Duodenal mucosa (tissue), 2 donors: ENCODE measurements around the gene TEX101.
"Not testable (repeated sequence)": the region's sequence is repeated elsewhere in the genome, so short reads cannot be mapped to it uniquely, and the experiment has no call there.

Experiments
- H3K27ac ChIP-seq: one replicate; pipeline ENCODE4 v1.7.0; 2013; ENCODE audit warnings: low read depth, low read length
- H3K27me3 ChIP-seq, 2 donors: one replicate each; pipeline ENCODE4 v1.7.0; 2013; ENCODE audit warnings: low read length in 2 of 2, control low read depth in 1 of 2; ENCODE audit not compliant: insufficient read depth in 2 of 2, control insufficient read depth in 1 of 2
- H3K36me3 ChIP-seq, 2 donors: one replicate each; pipeline ENCODE4 v1.7.0; 2013; ENCODE audit warnings: low read length in 2 of 2, control low read depth in 1 of 2; ENCODE audit not compliant: insufficient read depth in 2 of 2, control insufficient read depth in 1 of 2
- H3K4me1 ChIP-seq, 2 donors: one replicate each; pipeline ENCODE4 v1.7.0; 2013; ENCODE audit warnings: low read length in 2 of 2, control low read depth in 1 of 2; ENCODE audit not compliant: insufficient read depth in 2 of 2, control insufficient read depth in 1 of 2
- H3K4me3 ChIP-seq, 2 donors: one replicate each; pipeline ENCODE4 v1.7.0; 2013; ENCODE audit warnings: low read length in 2 of 2, low read depth in 1 of 2
- H3K9ac ChIP-seq, 2 donors: one replicate each; pipeline ENCODE4 v1.7.0; 2013; ENCODE audit warnings: low read length in 2 of 2, low read depth in 1 of 2
- H3K9me3 ChIP-seq, 2 donors: one replicate each; pipeline ENCODE4 v1.7.0; 2013; ENCODE audit warnings: low read length in 2 of 2, control low read depth in 1 of 2; ENCODE audit not compliant: control insufficient read depth in 1 of 2

TEX101 gene

GRCh38 chr19:43433358-43433673 lies 18.6 kb downstream of the TEX101 start:
- no peak overlapping the region for H3K9ac ChIP-seq
- H3K9me3 ChIP-seq, result no peaks in the 10 kb centered on the region
- H3K4me3 ChIP-seq, result no peak overlapping the region
- H3K27me3 ChIP-seq, result no peaks in the 10 kb centered on the region
- peaks cover 2% of the 10 kb centered on the region in 2 donors for H3K4me1 ChIP-seq
- H3K27ac ChIP-seq, result no peak overlapping the region
- no peaks in the 10 kb centered on the region for H3K36me3 ChIP-seq

DNA sequence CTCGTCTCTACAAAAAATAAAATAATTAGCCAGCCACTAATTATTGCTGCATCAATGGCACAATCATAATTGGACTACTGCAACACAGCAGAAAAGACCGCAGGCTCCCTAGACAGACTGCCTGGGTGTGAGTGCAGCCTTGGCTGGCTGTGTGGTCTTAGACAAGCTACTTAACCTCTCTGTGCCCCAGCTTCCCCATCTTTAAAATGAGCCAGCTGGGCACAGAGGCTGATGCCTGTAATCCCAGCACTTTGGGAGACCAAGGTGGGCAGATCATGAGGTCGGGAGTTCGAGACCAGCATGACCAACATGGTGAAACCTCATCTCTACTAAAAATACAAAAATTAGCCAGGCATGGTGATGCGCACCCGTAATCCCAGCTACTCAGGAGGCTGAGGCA lies 19.0 kb downstream of the TEX101 start:
- no peaks in the 10 kb centered on the region for H3K27me3 ChIP-seq
- H3K9ac ChIP-seq, result no peak overlapping the region
- no peaks in the 10 kb centered on the region for H3K36me3 ChIP-seq
- H3K27ac ChIP-seq, result no peak overlapping the region
- H3K4me1 ChIP-seq, result peaks cover 6% of the 10 kb centered on the region in 2 donors
- H3K4me3 ChIP-seq, result no peak overlapping the region
- H3K9me3 ChIP-seq, result no peaks in the 10 kb centered on the region

- no peak overlapping the region for H3K4me3 ChIP-seq
- no peak overlapping the region for H3K27ac ChIP-seq
- H3K9me3 ChIP-seq, result no peaks in the 10 kb centered on the region
- peaks cover 8 to 12% of the 10 kb centered on the region in 2 donors for H3K4me1 ChIP-seq
- H3K27me3 ChIP-seq, result no peaks in the 10 kb centered on the region
- H3K36me3 ChIP-seq, result no peaks in the 10 kb centered on the region
- no peak overlapping the region for H3K9ac ChIP-seq
Observed at GRCh38 chr19:43435775-43436174, 21.1 kb downstream of the TEX101 start.

- H3K4me1 ChIP-seq, result peaks cover 8 to 12% of the 10 kb centered on the region in 2 donors
- H3K27ac ChIP-seq, H3K9me3 ChIP-seq, H3K4me3 ChIP-seq, H3K9ac ChIP-seq, H3K36me3 ChIP-seq, H3K27me3 ChIP-seq: not testable (repeated sequence)
Observed at GRCh38 chr19:43437284-43437683, 22.6 kb downstream of the TEX101 start.

- Histone ChIP-seq H3K9me3 (no peaks in the 10 kb centered on the region), H3K27me3 (no peaks in the 10 kb centered on the region), H3K9ac (no peak overlapping the region), H3K36me3 (no peaks in the 10 kb centered on the region), H3K4me3 (no peak overlapping the region), H3K4me1 (peaks cover 8 to 12% of the 10 kb centered on the region in 2 donors), H3K27ac (no peak overlapping the region)
Observed at GRCh38 chr19:43437712-43438111, 23.0 kb downstream of the TEX101 start.

DNA sequence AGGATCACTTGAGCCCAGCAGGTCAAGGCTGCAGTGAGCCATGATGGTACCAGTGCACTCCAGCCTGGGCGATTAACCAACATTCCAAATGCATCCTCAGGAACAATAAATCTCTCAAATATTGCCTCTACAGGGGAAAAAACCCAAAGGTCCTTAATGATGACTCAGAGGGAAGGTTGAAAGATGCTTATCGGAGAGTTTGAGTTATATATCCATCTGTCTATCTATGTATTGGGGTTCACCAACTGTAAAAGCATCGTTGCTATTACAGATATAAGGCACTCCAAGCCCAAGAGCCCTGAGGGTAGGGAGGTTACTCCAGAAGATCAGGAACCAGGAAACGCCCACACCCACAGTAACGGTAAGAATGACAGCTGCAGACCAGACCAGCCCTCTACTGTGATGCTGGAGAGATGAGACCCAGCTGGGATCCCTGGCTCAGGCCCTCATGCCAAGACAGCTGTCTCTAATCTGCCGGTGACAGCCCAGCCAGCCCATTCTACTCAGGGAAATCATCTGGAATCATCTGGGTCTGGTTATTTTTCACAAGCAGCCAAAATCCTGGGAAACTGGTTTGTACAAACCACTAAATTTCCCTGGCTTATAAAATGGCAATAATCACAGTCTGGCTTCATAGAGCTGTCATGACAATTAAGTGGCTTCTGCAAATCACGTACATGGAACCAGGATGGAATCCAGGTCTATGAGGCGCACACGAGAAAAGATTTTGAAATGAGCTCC lies 23.8 kb downstream of the TEX101 start:
- no peaks in the 10 kb centered on the region for H3K9me3 ChIP-seq
- H3K36me3 ChIP-seq, result no peaks in the 10 kb centered on the region
- no peaks in the 10 kb centered on the region for H3K27me3 ChIP-seq
- no peak overlapping the region for H3K4me3 ChIP-seq
- H3K27ac ChIP-seq, result no peak overlapping the region
- peaks cover 8 to 12% of the 10 kb centered on the region in 2 donors for H3K4me1 ChIP-seq
- no peak overlapping the region for H3K9ac ChIP-seq

DNA sequence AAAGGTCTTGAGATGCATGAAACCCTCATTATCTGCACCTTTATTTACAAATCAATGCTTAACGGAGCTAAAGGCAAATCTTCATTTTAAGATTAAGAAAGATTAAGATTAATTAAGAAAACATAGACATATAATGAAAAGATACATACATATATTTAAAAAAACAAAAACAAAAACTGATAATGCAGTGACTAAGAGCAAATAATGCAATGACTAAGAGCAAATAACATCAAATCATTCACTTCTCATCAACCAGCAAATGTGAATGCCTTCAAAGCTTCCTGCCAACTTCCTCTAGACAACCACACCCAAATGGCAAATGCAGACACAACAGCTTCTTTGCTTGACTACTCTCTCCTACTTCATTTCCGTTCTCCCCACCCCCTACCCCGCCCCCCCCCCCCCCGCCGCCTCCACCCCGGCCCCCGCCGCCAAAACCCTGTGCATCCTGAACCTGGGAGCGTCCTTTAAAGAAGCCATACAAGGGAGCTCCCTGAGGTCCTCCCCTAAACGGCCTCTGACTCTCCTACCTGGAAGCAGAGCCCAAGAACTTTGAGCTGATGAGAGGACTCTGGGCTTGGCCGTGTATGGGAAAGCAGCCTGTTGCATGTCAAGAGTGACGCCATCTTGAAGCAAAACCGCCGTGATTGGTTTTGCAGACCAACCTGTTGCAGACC lies 24.5 kb downstream of the TEX101 start:
- H3K4me3 ChIP-seq, result no peak overlapping the region
- H3K27ac ChIP-seq, result no peak overlapping the region
- no peaks in the 10 kb centered on the region for H3K9me3 ChIP-seq
- H3K9ac ChIP-seq, result no peak overlapping the region
- H3K36me3 ChIP-seq, result no peaks in the 10 kb centered on the region
- no peaks in the 10 kb centered on the region for H3K27me3 ChIP-seq
- H3K4me1 ChIP-seq, result peaks cover 8 to 12% of the 10 kb centered on the region in 2 donors

DNA sequence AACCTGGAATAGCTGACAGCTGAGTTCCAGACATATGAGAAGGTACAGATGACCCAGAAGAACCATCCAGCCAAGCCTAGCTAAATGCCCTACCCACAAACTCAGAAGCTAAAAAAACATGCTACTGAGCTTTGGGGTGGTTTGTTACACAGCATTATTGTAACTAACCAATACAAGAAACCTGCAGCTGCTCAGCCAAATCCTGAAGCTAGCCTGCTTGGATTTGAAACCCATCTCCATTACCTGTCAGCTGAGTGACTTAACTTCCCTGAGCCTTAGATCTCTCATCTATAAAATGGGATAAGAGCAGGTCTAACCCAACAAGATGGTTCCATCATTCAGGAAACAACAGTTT lies 25.0 kb downstream of the TEX101 start:
- H3K27me3 ChIP-seq, result no peaks in the 10 kb centered on the region
- no peak overlapping the region for H3K9ac ChIP-seq
- no peaks in the 10 kb centered on the region for H3K36me3 ChIP-seq
- no peaks in the 10 kb centered on the region for H3K9me3 ChIP-seq
- H3K4me3 ChIP-seq, result no peak overlapping the region
- peaks cover 8 to 12% of the 10 kb centered on the region in 2 donors for H3K4me1 ChIP-seq
- H3K27ac ChIP-seq, result no peak overlapping the region

GRCh38 chr19:43441716-43442115 lies 27.0 kb downstream of the TEX101 start:
- Histone ChIP-seq H3K27me3 (no peaks in the 10 kb centered on the region), H3K36me3 (no peaks in the 10 kb centered on the region), H3K9ac (no peak overlapping the region), H3K4me3 (no peak overlapping the region), H3K9me3 (no peaks in the 10 kb centered on the region), H3K4me1 (peaks cover 8 to 12% of the 10 kb centered on the region in 2 donors), H3K27ac (no peak overlapping the region)

DNA sequence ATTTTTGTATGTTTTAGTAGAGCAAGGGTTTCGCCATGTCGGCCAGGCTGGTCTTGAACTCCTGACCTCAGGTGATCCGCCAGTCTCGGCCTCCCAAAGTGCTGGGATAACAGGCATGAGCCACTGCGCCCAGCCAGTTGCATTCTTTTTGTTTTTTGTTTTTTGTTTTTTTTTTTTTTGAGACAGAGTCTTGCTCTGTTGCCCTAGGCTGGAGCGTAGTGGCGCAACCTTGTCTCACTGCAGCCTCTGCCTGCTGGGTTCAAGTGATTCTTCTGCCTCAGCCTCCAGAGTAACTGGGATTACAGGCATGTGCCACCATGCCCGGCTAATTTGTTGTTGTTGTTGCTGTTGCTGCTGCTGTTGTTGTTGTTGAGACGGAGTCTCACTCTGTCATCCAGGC lies 29.4 kb downstream of the TEX101 start:
- H3K36me3 ChIP-seq, H3K4me3 ChIP-seq, H3K27ac ChIP-seq, H3K9me3 ChIP-seq, H3K4me1 ChIP-seq, H3K27me3 ChIP-seq, H3K9ac ChIP-seq: not testable (repeated sequence)
